HL-60 (cell line): Measurements from ENCODE around the gene KRT9.

ENCODE experiments used
- DNase-seq, 2 experiments: peaks; one replicate each; pipeline ENCODE4 v3.0.0-alpha.2; 2010 to 2020; ENCODE audit warnings: low read depth in 1 of 2, low spot score in 1 of 2
- H3K27ac ChIP-seq: fragments of 250-450 bp; sonication (Bioruptor Pico); replicated peaks from 2 replicates; pipeline ENCODE4 v1.5.1; 2020; ENCODE audit warnings: mild to moderate bottlenecking, moderate library complexity
- H3K27me3 ChIP-seq: fragments of 250-450 bp; sonication (Bioruptor Pico); 2 replicates; pipeline ENCODE4 v1.5.1; 2021; ENCODE audit warnings: mild to moderate bottlenecking, moderate library complexity; ENCODE audit not compliant: insufficient read depth, poor library complexity, severe bottlenecking
- H3K4me3 ChIP-seq: replicated peaks from 2 replicates; pipeline ENCODE4 v1.5.1; 2011; ENCODE audit warnings: mild to moderate bottlenecking, control low read depth, low read length; ENCODE audit not compliant: insufficient read depth
- GABPA ChIP-seq: IDR thresholded peaks from 2 replicates; pipeline ENCODE4 v1.6.1; 2012; ENCODE audit warnings: low read depth
- POLR2AphosphoS5 ChIP-seq: IDR thresholded peaks from 2 replicates; pipeline ENCODE4 v1.6.1; 2012; ENCODE audit warnings: low read depth
- SPI1 ChIP-seq: IDR thresholded peaks from 2 replicates; pipeline ENCODE4 v1.6.1; 2012; ENCODE audit warnings: low read depth, mild to moderate bottlenecking, borderline replicate concordance
- TF ChIP-seq, protein P1 (sequence below): IDR thresholded peaks from one replicate; pipeline ENCODE4 v1.5.1; 2011; ENCODE audit warnings: low read length, control low read depth, inconsistent platforms; ENCODE audit not compliant: insufficient read depth
- TF ChIP-seq, protein P2 (sequence below): IDR thresholded peaks from 2 replicates; pipeline ENCODE4 v1.6.1; 2012; ENCODE audit warnings: low read depth; ENCODE audit not compliant: insufficient replicate concordance

Gene KRT9

DNA sequence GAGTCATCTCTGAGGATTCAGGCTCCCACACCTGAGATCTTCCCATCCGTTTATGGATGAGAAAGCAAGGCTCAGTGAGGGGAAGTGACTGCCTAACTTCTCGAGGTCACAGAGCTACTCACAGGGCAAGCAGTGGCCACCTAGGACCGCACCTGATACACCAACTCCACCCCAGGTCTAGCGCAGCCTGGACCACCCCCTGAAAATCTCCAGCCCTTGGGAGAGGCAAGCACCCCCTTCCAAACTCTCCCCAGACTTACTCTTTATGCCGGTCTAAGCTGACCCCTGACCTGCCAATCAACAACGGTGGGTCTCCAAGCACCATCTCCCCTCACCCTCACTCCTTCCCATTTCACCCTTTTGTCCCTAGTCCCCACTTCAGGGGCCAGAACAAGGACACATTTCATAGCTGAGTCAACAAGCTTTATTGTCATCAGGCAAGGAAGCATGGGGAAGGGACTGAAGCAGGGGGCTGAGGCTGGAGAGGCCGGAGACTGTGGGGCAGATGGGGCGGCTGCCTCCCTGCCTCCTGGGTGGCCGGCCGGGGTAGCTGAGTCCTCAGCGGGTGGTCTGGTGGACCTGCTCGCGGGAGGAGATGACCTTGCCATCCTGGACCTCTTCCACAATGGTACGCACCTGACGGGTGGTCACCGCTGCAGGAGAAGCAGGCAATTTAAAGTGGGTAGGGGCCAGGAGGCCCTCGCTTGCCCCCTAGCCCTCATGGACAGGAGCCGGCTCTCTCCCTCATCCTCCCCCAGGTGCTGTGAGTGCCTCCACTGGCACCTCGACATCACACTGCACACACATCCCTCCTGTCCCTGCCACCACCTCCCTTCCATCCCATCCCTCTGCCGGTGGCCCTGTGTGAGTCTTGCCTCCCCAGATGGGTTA is 47.4 kb upstream of the KRT9 start:
- DNase-seq, result no peak
- H3K27ac ChIP-seq, result no peak overlapping the region
- H3K4me3 ChIP-seq, result no peak overlapping the region
- no peak for TF ChIP-seq POLR2AphosphoS5
- TF ChIP-seq SPI1, result no peak
- TF ChIP-seq, protein P1, sequence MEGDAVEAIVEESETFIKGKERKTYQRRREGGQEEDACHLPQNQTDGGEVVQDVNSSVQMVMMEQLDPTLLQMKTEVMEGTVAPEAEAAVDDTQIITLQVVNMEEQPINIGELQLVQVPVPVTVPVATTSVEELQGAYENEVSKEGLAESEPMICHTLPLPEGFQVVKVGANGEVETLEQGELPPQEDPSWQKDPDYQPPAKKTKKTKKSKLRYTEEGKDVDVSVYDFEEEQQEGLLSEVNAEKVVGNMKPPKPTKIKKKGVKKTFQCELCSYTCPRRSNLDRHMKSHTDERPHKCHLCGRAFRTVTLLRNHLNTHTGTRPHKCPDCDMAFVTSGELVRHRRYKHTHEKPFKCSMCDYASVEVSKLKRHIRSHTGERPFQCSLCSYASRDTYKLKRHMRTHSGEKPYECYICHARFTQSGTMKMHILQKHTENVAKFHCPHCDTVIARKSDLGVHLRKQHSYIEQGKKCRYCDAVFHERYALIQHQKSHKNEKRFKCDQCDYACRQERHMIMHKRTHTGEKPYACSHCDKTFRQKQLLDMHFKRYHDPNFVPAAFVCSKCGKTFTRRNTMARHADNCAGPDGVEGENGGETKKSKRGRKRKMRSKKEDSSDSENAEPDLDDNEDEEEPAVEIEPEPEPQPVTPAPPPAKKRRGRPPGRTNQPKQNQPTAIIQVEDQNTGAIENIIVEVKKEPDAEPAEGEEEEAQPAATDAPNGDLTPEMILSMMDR, result no peak
- TF ChIP-seq, protein P2, sequence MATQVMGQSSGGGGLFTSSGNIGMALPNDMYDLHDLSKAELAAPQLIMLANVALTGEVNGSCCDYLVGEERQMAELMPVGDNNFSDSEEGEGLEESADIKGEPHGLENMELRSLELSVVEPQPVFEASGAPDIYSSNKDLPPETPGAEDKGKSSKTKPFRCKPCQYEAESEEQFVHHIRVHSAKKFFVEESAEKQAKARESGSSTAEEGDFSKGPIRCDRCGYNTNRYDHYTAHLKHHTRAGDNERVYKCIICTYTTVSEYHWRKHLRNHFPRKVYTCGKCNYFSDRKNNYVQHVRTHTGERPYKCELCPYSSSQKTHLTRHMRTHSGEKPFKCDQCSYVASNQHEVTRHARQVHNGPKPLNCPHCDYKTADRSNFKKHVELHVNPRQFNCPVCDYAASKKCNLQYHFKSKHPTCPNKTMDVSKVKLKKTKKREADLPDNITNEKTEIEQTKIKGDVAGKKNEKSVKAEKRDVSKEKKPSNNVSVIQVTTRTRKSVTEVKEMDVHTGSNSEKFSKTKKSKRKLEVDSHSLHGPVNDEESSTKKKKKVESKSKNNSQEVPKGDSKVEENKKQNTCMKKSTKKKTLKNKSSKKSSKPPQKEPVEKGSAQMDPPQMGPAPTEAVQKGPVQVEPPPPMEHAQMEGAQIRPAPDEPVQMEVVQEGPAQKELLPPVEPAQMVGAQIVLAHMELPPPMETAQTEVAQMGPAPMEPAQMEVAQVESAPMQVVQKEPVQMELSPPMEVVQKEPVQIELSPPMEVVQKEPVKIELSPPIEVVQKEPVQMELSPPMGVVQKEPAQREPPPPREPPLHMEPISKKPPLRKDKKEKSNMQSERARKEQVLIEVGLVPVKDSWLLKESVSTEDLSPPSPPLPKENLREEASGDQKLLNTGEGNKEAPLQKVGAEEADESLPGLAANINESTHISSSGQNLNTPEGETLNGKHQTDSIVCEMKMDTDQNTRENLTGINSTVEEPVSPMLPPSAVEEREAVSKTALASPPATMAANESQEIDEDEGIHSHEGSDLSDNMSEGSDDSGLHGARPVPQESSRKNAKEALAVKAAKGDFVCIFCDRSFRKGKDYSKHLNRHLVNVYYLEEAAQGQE, result no peak
- no peaks in the 10 kb centered on the region for H3K27me3 ChIP-seq

DNA sequence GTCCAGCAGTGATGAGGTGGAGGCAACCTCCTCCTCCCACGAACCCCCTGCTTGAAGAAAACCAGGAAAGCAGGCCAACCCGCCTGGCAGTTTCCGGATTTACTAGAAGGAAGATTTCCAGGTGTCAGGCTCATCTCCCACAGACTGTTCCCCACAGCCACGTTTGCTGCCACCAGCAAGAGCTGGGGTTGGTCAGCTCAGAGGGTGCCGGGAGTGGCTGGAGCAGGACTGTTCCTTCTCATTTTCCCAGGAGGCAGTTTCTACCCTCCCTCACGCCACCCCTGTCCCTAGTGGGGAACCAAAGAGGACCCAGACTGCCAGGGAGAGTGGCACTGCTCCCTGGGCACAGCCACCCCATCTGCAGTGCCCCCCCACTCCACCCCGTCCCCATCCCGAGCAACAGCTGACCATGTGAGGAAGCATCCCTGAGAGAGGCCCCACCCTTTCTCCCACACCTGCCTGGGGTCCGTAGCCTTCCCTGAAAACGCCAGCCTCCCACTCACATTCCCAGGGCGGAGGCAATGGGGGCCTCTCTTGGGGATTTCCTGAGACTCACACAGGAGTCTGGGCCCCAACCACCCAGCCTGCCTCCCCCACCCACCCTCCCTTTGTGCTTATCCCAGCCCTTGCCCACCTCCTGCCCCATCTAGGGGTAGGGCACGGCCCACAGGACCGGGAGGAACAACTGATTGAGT is 46.6 kb upstream of the KRT9 start:
- Histone ChIP-seq H3K4me3 (no peak overlapping the region), H3K27ac (no peak overlapping the region), H3K27me3 (no peaks in the 10 kb centered on the region)
- no peak for DNase-seq
- TF ChIP-seq GABPA (no peak), POLR2AphosphoS5 (no peak), SPI1 (no peak)
- TF ChIP-seq, protein P1, result no peak
- TF ChIP-seq, protein P2, result no peak

DNA sequence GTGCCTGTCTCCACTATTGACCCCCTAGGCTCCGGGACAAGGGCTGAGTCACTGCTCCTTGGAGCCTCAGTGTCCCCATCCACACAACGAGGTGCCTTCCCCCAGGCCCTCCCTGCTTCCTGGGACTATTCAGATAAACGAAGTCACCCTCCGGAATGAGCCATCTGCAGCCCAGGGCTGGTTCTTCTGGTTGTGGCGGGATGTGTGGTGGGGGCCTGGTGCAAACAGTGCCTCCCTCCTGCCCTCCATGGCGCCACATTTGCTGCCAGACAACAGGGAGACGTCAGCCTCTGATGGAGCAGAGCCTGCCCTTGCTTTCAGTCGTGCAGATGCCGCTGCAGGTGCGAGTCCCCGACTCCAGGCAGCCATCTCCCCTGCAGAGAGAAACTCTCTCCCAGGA is 45.8 kb upstream of the KRT9 start:
- Histone ChIP-seq H3K27ac (no peak overlapping the region), H3K27me3 (no peaks in the 10 kb centered on the region), H3K4me3 (no peak overlapping the region)
- no peak for DNase-seq
- TF ChIP-seq GABPA, result no peak
- TF ChIP-seq POLR2AphosphoS5, result no peak
- TF ChIP-seq, protein P2, result no peak
- TF ChIP-seq SPI1, result no peak
